Keratinocyte (primary cell): ENCODE results near the gene TROAP. TPM values are rescaled to one million over a fixed set of nuclear protein-coding genes. Genes with fewer than 3 reads are reported as not detected.

Source experiments
- DNase-seq: peaks from one replicate; pipeline ENCODE4 v3.0.0-alpha.2; 2011; ENCODE audit warnings: low read depth, missing footprints, low spot score
- FAIRE-seq: peaks from 2 replicates; lab custom pipeline; 2011; peaks lifted over from hg19 to GRCh38; lab: Jason Lieb, UNC
- H2AFZ ChIP-seq: 2 replicates; pipeline ENCODE4 v1.6.0; 2012; ENCODE audit warnings: low read length, control low read depth, inconsistent platforms; ENCODE audit not compliant: control insufficient read depth
- H3K27ac ChIP-seq: 2 replicates; pipeline ENCODE4 v1.5.1; 2011; ENCODE audit warnings: low read length; ENCODE audit not compliant: control insufficient read depth, insufficient read depth
- H3K27me3 ChIP-seq: 3 replicates; pipeline ENCODE4 v1.6.0; 2011; ENCODE audit warnings: low read length; ENCODE audit not compliant: control insufficient read depth, insufficient read depth; ENCODE audit errors: extremely low read depth
- H3K36me3 ChIP-seq, 2 experiments: 2 replicates in 1 of 2; 3 replicates in 1 of 2; pipeline ENCODE4 v1.5.1; 2011; ENCODE audit warnings: low read length in 2 of 2, mild to moderate bottlenecking in 1 of 2; ENCODE audit not compliant: control insufficient read depth in 2 of 2, insufficient read depth in 2 of 2; ENCODE audit errors: extremely low read depth in 1 of 2
- H3K4me1 ChIP-seq: 3 replicates; pipeline ENCODE4 v1.5.1; 2011; ENCODE audit warnings: low read length; ENCODE audit not compliant: control insufficient read depth, insufficient read depth; ENCODE audit errors: extremely low read depth
- H3K4me2 ChIP-seq: 3 replicates; pipeline ENCODE4 v1.6.0; 2011; ENCODE audit warnings: low read depth, low read length; ENCODE audit not compliant: control insufficient read depth, insufficient read depth; ENCODE audit errors: extremely low read depth
- H3K4me3 ChIP-seq, 3 experiments: fragments of 200-600 bp in 1 of 3; sonication (generic) in 1 of 3; 2 replicates in 2 of 3; 3 replicates in 1 of 3; pipeline ENCODE4 v1.5.1; 2011 to 2016; ENCODE audit warnings: low read length in 3 of 3, mild to moderate bottlenecking in 3 of 3, control low read depth in 2 of 3, inconsistent platforms in 1 of 3, low read depth in 1 of 3, mixed read lengths in 1 of 3, mixed run types in 1 of 3, moderate library complexity in 1 of 3; ENCODE audit not compliant: control insufficient read depth in 2 of 3, insufficient read depth in 2 of 3; ENCODE audit errors: extremely low read depth in 1 of 3
- H3K79me2 ChIP-seq: 2 replicates; pipeline ENCODE4 v1.6.0; 2012; ENCODE audit warnings: low read length; ENCODE audit not compliant: control insufficient read depth, insufficient read depth
- H3K9ac ChIP-seq: 3 replicates; pipeline ENCODE4 v1.6.0; 2011; ENCODE audit warnings: low read length; ENCODE audit not compliant: control insufficient read depth, insufficient read depth; ENCODE audit errors: extremely low read depth
- H3K9me1 ChIP-seq: 3 replicates; pipeline ENCODE4 v1.6.0; 2011; ENCODE audit warnings: low read length; ENCODE audit not compliant: control insufficient read depth, insufficient read depth; ENCODE audit errors: extremely low read depth
- H3K9me3 ChIP-seq: 2 replicates; pipeline ENCODE4 v1.5.1; 2012; ENCODE audit warnings: low read depth, low read length; ENCODE audit not compliant: control insufficient read depth
- H4K20me1 ChIP-seq: 3 replicates; pipeline ENCODE4 v1.6.0; 2011; ENCODE audit warnings: low read length; ENCODE audit not compliant: control insufficient read depth, insufficient read depth; ENCODE audit errors: extremely low read depth
- EZH2 ChIP-seq: IDR thresholded peaks from one replicate; pipeline ENCODE4 v1.6.1; 2012; ENCODE audit warnings: inconsistent platforms, mild to moderate bottlenecking, low read length, moderate library complexity
- dilution Hi-C: fragments of 300-500 bp; cut with MboI; formaldehyde crosslinking; loops from one replicate; pipeline ENCODE4 v1.7.0; 2020; ENCODE audit warnings: low sequenced_read_pairs; ENCODE audit not compliant: extremely low pct_ligation_motif_present
- polyA plus RNA-seq, 5 experiments: library from polyadenylated mRNA; depleted of rRNA in 3 of 5; stranded (reverse) in 3 of 5; stranded (forward) in 1 of 5; unstranded in 1 of 5; fragments of >200 nt; gene quantifications; 1 replicate in 1 of 5; 2 replicates in 3 of 5; 3 replicates in 1 of 5; pipeline versions ENCODE4 v1.2.1 to v1.2.3, GENCODE V29; 2011 to 2012; ENCODE audit warnings: missing spikeins in 2 of 5, low read depth in 1 of 5, low replicate concordance in 1 of 5
- TF ChIP-seq, protein P1 (sequence below), 3 experiments: IDR thresholded peaks in 1 of 3; conservative IDR thresholded peaks in 1 of 3; optimal IDR thresholded peaks in 1 of 3; 2 replicates in 2 of 3; 3 replicates in 1 of 3; pipeline versions ENCODE3 to v1.5.1; 2011; ENCODE audit warnings: low read length in 3 of 3, mild to moderate bottlenecking in 3 of 3, moderate library complexity in 2 of 3, control low read depth in 1 of 3, inconsistent platforms in 1 of 3; ENCODE audit not compliant: insufficient read depth in 2 of 3; ENCODE audit errors: extremely low read depth in 1 of 3

TROAP gene
- polyA plus RNA-seq, 1 donor (not counting 4 experiments of a cell fraction or from before 2014, with no cell fraction given): 14.1 TPM

DNA sequence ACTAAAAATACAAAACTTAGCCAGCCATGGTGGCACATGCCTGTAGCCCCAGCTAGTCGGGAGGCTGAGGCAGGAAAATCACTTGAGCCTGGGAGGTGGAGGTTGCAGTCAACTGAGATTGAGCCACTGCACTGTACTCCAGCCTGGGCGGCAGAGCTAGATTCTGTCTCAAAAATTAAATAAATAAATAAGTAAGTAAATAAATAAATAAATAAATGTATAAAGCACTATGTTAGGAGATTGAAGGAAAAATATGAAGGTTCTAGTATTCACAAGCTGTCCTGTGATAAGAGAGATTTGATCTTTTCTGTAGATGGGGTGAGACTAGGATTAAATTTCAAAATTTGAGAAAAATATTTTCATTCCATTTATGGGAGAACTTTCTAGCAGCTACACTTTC is 29.3 kb downstream of the TROAP start:
- Histone ChIP-seq H4K20me1 (no peaks in the 10 kb centered on the region), H3K4me1 (peaks cover 2% of the 10 kb centered on the region), H3K79me2 (no peaks in the 10 kb centered on the region), H3K9me1 (no peaks in the 10 kb centered on the region), H3K4me3 (no peak overlapping the region), H2AFZ (no peak overlapping the region), H3K36me3 (no peaks in the 10 kb centered on the region), H3K27me3 (peaks cover 19% of the 10 kb centered on the region), H3K9me3 (no peaks in the 10 kb centered on the region), H3K27ac (no peak overlapping the region), H3K9ac (no peak overlapping the region), H3K4me2 (no peak overlapping the region)
- dilution Hi-C loops: no loop called here
- DNase-seq (no peak), FAIRE-seq (no peak)
- no peak for TF ChIP-seq EZH2
- TF ChIP-seq, protein P1, sequence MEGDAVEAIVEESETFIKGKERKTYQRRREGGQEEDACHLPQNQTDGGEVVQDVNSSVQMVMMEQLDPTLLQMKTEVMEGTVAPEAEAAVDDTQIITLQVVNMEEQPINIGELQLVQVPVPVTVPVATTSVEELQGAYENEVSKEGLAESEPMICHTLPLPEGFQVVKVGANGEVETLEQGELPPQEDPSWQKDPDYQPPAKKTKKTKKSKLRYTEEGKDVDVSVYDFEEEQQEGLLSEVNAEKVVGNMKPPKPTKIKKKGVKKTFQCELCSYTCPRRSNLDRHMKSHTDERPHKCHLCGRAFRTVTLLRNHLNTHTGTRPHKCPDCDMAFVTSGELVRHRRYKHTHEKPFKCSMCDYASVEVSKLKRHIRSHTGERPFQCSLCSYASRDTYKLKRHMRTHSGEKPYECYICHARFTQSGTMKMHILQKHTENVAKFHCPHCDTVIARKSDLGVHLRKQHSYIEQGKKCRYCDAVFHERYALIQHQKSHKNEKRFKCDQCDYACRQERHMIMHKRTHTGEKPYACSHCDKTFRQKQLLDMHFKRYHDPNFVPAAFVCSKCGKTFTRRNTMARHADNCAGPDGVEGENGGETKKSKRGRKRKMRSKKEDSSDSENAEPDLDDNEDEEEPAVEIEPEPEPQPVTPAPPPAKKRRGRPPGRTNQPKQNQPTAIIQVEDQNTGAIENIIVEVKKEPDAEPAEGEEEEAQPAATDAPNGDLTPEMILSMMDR (optimal IDR thresholded peaks at IDR 0.05 in 1 of 3, IDR thresholded peaks at IDR 0.05 in 1 of 3, conservative IDR thresholded peaks at IDR 0.05 in 1 of 3; ENCODE audit: extremely low read depth in 1 of 3, insufficient read depth in 2 of 3, low read length in 3 of 3): no peak

DNA sequence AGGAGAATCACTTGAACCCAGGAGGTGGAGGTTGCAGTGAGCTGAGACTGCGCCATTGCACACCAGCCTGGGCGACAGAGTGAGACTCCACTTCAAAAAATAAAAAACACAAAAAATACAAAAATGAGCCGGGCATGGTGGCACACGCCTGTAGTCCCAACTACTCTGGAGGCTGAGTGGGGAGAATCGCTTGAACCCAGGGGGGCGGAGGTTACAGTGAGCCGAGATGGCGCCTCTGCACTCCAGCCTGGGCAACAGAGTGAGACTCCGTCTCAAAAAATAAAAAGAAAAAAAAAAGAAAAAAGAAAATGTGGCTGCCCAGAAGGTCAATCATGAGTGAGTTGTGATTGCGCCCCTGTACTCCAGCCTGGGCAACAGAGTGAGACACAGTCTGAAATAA is 32.9 kb downstream of the TROAP start:
- Histone ChIP-seq H3K27ac (no peak overlapping the region), H4K20me1 (no peaks in the 10 kb centered on the region), H3K36me3 (no peaks in the 10 kb centered on the region), H3K4me3 (no peak overlapping the region), H3K4me2 (no peak overlapping the region), H3K9me3 (no peaks in the 10 kb centered on the region), H3K27me3 (no peaks in the 10 kb centered on the region), H2AFZ (no peak overlapping the region), H3K4me1 (peaks cover 17% of the 10 kb centered on the region), H3K79me2 (no peaks in the 10 kb centered on the region), H3K9ac (no peak overlapping the region), H3K9me1 (no peaks in the 10 kb centered on the region)
- dilution Hi-C loops: no loop called here
- FAIRE-seq (no peak), DNase-seq (no peak)
- TF ChIP-seq, protein P1 (optimal IDR thresholded peaks at IDR 0.05 in 1 of 3, IDR thresholded peaks at IDR 0.05 in 1 of 3, conservative IDR thresholded peaks at IDR 0.05 in 1 of 3; ENCODE audit: extremely low read depth in 1 of 3, insufficient read depth in 2 of 3, low read length in 3 of 3): no peak
- TF ChIP-seq EZH2: no peak
